ENCODE data around the gene BARD1.

Gene BARD1

DNA sequence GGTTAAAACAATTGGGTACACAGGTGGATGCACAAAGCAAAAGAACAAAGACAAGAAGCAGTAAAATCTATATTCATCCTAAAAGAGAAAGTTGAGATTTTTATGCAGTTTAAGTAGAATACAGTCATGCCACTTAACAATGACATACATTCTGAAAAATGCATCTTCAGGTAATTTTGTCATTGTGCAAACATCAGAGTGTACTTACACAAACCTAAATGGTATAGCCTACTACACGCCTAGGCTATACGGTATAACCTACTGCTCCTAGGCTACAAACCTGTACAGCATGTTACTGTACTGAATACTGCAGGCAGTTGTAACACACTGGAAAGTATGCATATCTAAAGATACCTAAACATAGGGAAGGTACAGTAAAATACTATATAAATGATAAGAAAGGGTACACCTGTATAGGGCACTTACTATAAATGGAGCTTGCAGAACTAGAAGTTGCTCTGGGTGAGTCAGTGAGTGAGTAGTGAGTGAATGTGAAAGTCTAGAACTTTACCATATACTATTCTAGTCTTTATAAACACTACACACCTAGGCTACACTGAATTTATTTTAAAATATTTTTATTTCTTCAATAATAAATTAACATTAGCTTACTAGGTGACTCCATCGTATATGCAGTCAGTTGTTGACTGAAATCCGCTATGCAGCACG, 132.9 kb downstream of the BARD1 start:
- no peak overlapping the region for H3K4me3 ChIP-seq (ENCODE audit: low read depth, low read length)
